ENCODE results near the gene LRRC75B. TPM values are rescaled to one million over a fixed set of nuclear protein-coding genes. Genes with fewer than 3 reads are reported as not detected.
"Not testable (repeated sequence)": the region's sequence is repeated elsewhere in the genome, so short reads cannot be mapped to it uniquely, and the experiment has no call there.

Gene LRRC75B
- total and polyA plus RNA-seq, 2 of the 8 experiments (the other 6 are each of a cell fraction or from before 2014, with no cell fraction given) = 12.2 to 26.6 TPM

- H3K36me3 ChIP-seq (ENCODE audit: control insufficient read depth in 2 of 4, insufficient read depth in 4 of 4, low read length in 3 of 4); H3K79me2 ChIP-seq (ENCODE audit: control insufficient read depth in 1 of 2, insufficient read depth in 2 of 2, low read length in 2 of 2); H2AK5ac ChIP-seq (ENCODE audit: low read depth, low read length); H3K27me3 ChIP-seq (replicated peaks in 1 of 4; ENCODE audit: control insufficient read depth in 3 of 4, extremely low read depth in 1 of 4, insufficient read depth in 3 of 4, low read length in 3 of 4); H3K9me3 ChIP-seq (ENCODE audit: insufficient read depth in 2 of 2, low read depth in 1 of 2, low read length in 1 of 2); H2AFZ ChIP-seq (ENCODE audit: low read length); FAIRE-seq; H3K9ac ChIP-seq (replicated peaks in 1 of 4; ENCODE audit: extremely low read depth in 1 of 4, low read depth in 3 of 4, low read length in 3 of 4); H3K23me2 ChIP-seq (ENCODE audit: low read depth, low read length); H2BK15ac ChIP-seq (ENCODE audit: low read length); H3K4ac ChIP-seq (replicated peaks; ENCODE audit: insufficient read length, low read depth, low read length); H3K56ac ChIP-seq (replicated peaks; ENCODE audit: insufficient read length, low read depth, low read length); H3K18ac ChIP-seq (ENCODE audit: extremely low read depth, low read length); H4K5ac ChIP-seq (ENCODE audit: insufficient read length, low read depth, low read length); H2BK12ac ChIP-seq (ENCODE audit: low read depth, low read length); H3K4me2 ChIP-seq (ENCODE audit: insufficient read depth in 1 of 2, low read depth in 2 of 2, low read length in 2 of 2); H3K4me1 ChIP-seq (replicated peaks in 1 of 4; ENCODE audit: control insufficient read depth in 3 of 4, insufficient read depth in 4 of 4, low read length in 3 of 4); H2BK120ac ChIP-seq (replicated peaks; ENCODE audit: low read depth, low read length); H2BK20ac ChIP-seq (ENCODE audit: low read length); H3K79me1 ChIP-seq (ENCODE audit: low read depth, low read length); H4K8ac ChIP-seq (ENCODE audit: extremely low read depth, insufficient read depth, low read length); H4K91ac ChIP-seq (replicated peaks; ENCODE audit: insufficient read length, low read length); H3K27ac ChIP-seq (ENCODE audit: low read depth, low read length); H3K4me3 ChIP-seq (ENCODE audit: extremely low read depth in 1 of 4, insufficient read depth in 2 of 4, low read depth in 3 of 4, low read length in 4 of 4); H3K23ac ChIP-seq (ENCODE audit: insufficient read length); H3K14ac ChIP-seq (ENCODE audit: insufficient read length); H4K20me1 ChIP-seq (replicated peaks in 1 of 2; ENCODE audit: control insufficient read depth in 1 of 2, insufficient read depth in 2 of 2, low read length in 2 of 2): not testable (repeated sequence)
- ChIA-PET CTCF (ENCODE audit: partially characterized antibody) (interaction anchor here (1.3 kb wide), 1 partner anchor 23 kb away, joined by 3 read pairs; no protein-coding TSS in a partner anchor), POLR2A (ENCODE audit: partially characterized antibody) (interaction anchor here (1.0 kb wide), 1 partner anchor 24 kb away, joined by 3 read pairs; no protein-coding TSS in a partner anchor)
- peak in 1 of 2 experiments; percentile 45 for DNase-seq (ENCODE audit: low read depth in 1 of 2, low spot score in 2 of 2)
- H2BK5ac ChIP-seq (ENCODE audit: low read depth, low read length) = 0 out of 2 replicates have a peak overlapping the region, but pooled peaks have one; percentile 60
- 88% methylated on average over 17 of the region's 18 CpGs; no CpG with 5 or more reads in 1 of the 2 experiments for WGBS, 2 experiments (ENCODE audit: extremely low coverage in 1 of 2, insufficient coverage in 1 of 2, insufficient read length in 1 of 2, insufficient replicate concordance in 2 of 2, low coverage in 1 of 2, low lambda C conversion rate in 2 of 2, missing lambda C conversion rate in 1 of 2)
These were observed 14.6 kb upstream of the LRRC75B start for GRCh38 chr22:24607429-24607983.

GRCh38 chr22:24606340-24606739, 13.5 kb upstream of the LRRC75B start:
- H3K14ac ChIP-seq (ENCODE audit: insufficient read length); H3K23me2 ChIP-seq (ENCODE audit: low read depth, low read length); H4K8ac ChIP-seq (ENCODE audit: extremely low read depth, insufficient read depth, low read length); POLR2A ChIA-PET (ENCODE audit: partially characterized antibody); H4K5ac ChIP-seq (ENCODE audit: insufficient read length, low read depth, low read length); H3K23ac ChIP-seq (ENCODE audit: insufficient read length); H4K20me1 ChIP-seq (replicated peaks in 1 of 2; ENCODE audit: control insufficient read depth in 1 of 2, insufficient read depth in 2 of 2, low read length in 2 of 2); H2BK12ac ChIP-seq (ENCODE audit: low read depth, low read length); H2BK20ac ChIP-seq (ENCODE audit: low read length); H3K18ac ChIP-seq (ENCODE audit: extremely low read depth, low read length); H3K56ac ChIP-seq (replicated peaks; ENCODE audit: insufficient read length, low read depth, low read length); H2AFZ ChIP-seq (ENCODE audit: low read length); H2AK5ac ChIP-seq (ENCODE audit: low read depth, low read length); H3K4me2 ChIP-seq (ENCODE audit: insufficient read depth in 1 of 2, low read depth in 2 of 2, low read length in 2 of 2); H4K91ac ChIP-seq (replicated peaks; ENCODE audit: insufficient read length, low read length); H3K79me2 ChIP-seq (ENCODE audit: control insufficient read depth in 1 of 2, insufficient read depth in 2 of 2, low read length in 2 of 2); H3K9ac ChIP-seq (replicated peaks in 1 of 4; ENCODE audit: extremely low read depth in 1 of 4, low read depth in 3 of 4, low read length in 3 of 4); H3K4me1 ChIP-seq (replicated peaks in 1 of 4; ENCODE audit: control insufficient read depth in 3 of 4, insufficient read depth in 4 of 4, low read length in 3 of 4); H2BK120ac ChIP-seq (replicated peaks; ENCODE audit: low read depth, low read length); H3K79me1 ChIP-seq (ENCODE audit: low read depth, low read length); FAIRE-seq; H3K4me3 ChIP-seq (ENCODE audit: extremely low read depth in 1 of 4, insufficient read depth in 2 of 4, low read depth in 3 of 4, low read length in 4 of 4); CTCF ChIA-PET (ENCODE audit: partially characterized antibody); H3K27me3 ChIP-seq (replicated peaks in 1 of 4; ENCODE audit: control insufficient read depth in 3 of 4, extremely low read depth in 1 of 4, insufficient read depth in 3 of 4, low read length in 3 of 4); H3K9me3 ChIP-seq (ENCODE audit: insufficient read depth in 2 of 2, low read depth in 1 of 2, low read length in 1 of 2); H2BK15ac ChIP-seq (ENCODE audit: low read length); H3K4ac ChIP-seq (replicated peaks; ENCODE audit: insufficient read length, low read depth, low read length); H3K27ac ChIP-seq (ENCODE audit: low read depth, low read length); H2BK5ac ChIP-seq (ENCODE audit: low read depth, low read length); H3K36me3 ChIP-seq (ENCODE audit: control insufficient read depth in 2 of 4, insufficient read depth in 4 of 4, low read length in 3 of 4): not testable (repeated sequence)
- DNase-seq (ENCODE audit: low read depth in 1 of 2, low spot score in 2 of 2) = peak in 1 of 2 experiments; percentile 50
- 100% methylated on average over 2 of the region's 2 CpGs; no CpG with 5 or more reads in 1 of the 2 experiments for WGBS, 2 experiments (ENCODE audit: extremely low coverage in 1 of 2, insufficient coverage in 1 of 2, insufficient read length in 1 of 2, insufficient replicate concordance in 2 of 2, low coverage in 1 of 2, low lambda C conversion rate in 2 of 2, missing lambda C conversion rate in 1 of 2)
